WTC11 (cell line): ENCODE results near the gene JAML. TPM values are rescaled to one million over a fixed set of nuclear protein-coding genes. Genes with fewer than 3 reads are reported as not detected.

ENCODE experiments used
- ATAC-seq: fragments of 200-7000 bp; cut with Tn5 transposase; 2 replicates; pipeline ENCODE4 v1.10.0; 2021; ENCODE audit warnings: mild to moderate bottlenecking, moderate library complexity
- CTCF ChIA-PET: fragments of 300-600 bp; sonication (Branson Sonifier 250); formaldehyde crosslinking; loops from one replicate; lab custom pipeline; 2021; ENCODE audit warnings: antibody characterized with exemption; lab: Charles Lee
- POLR2A ChIA-PET: fragments of 350-600 bp; sonication (Branson Sonifier 250); formaldehyde crosslinking; loops from one replicate; lab custom pipeline; 2021; ENCODE audit warnings: antibody characterized with exemption; lab: Charles Lee
- DNase-seq: peaks from one replicate; pipeline ENCODE4 v3.0.0; 2021; ENCODE audit warnings: low spot score
- H3K27ac Mint-ChIP-seq: 2 replicates; pipeline ENCODE4 v1.8.0; 2021; ENCODE audit warnings: mixed read lengths
- H3K27me3 Mint-ChIP-seq: 2 replicates; pipeline ENCODE4 v1.8.0; 2021; ENCODE audit warnings: low read depth, mild to moderate bottlenecking, moderate library complexity, mixed read lengths
- H3K36me3 Mint-ChIP-seq: 2 replicates; pipeline ENCODE4 v1.8.0; 2021; ENCODE audit warnings: mixed read lengths
- H3K4me1 Mint-ChIP-seq: 2 replicates; pipeline ENCODE4 v1.8.0; 2022; ENCODE audit warnings: mixed read lengths
- H3K4me3 Mint-ChIP-seq: 2 replicates; pipeline ENCODE4 v1.8.0; 2021; ENCODE audit warnings: mild to moderate bottlenecking, moderate library complexity, mixed read lengths
- H3K9me3 Mint-ChIP-seq: 2 replicates; pipeline ENCODE4 v1.8.0; 2021; ENCODE audit warnings: mixed read lengths
- ATF2 ChIP-seq: sonication (generic); formaldehyde crosslinking; IDR thresholded peaks from 2 replicates; pipeline ENCODE4 v1.8.1; 2022; ENCODE audit warnings: low read depth, missing genetic modification reagents, borderline replicate concordance
- CREB1 ChIP-seq: sonication (generic); formaldehyde crosslinking; IDR thresholded peaks from 2 replicates; pipeline ENCODE4 v1.8.0; 2023; ENCODE audit warnings: mild to moderate bottlenecking, missing genetic modification reagents
- CREM ChIP-seq: sonication (generic); formaldehyde crosslinking; IDR thresholded peaks from 2 replicates; pipeline ENCODE4 v1.8.1; 2022; ENCODE audit warnings: mild to moderate bottlenecking, missing genetic modification reagents, moderate library complexity
- E2F4 ChIP-seq: sonication (generic); formaldehyde crosslinking; IDR thresholded peaks from 2 replicates; pipeline ENCODE4 v1.8.1; 2022; ENCODE audit warnings: low read depth, mild to moderate bottlenecking, moderate library complexity, missing genetic modification reagents, borderline replicate concordance
- EMX1 ChIP-seq: fragments of 250-450 bp; sonication (Bioruptor Pico); IDR thresholded peaks from 2 replicates; pipeline ENCODE4 v1.8.0; 2021; ENCODE audit warnings: mild to moderate bottlenecking
- FOXK1 ChIP-seq: sonication (generic); formaldehyde crosslinking; IDR thresholded peaks from 2 replicates; pipeline ENCODE4 v1.8.0; 2022; ENCODE audit warnings: mild to moderate bottlenecking, moderate library complexity, missing genetic modification reagents
- FOXP1 ChIP-seq: sonication (generic); formaldehyde crosslinking; IDR thresholded peaks from 2 replicates; pipeline ENCODE4 v1.8.0; 2022; ENCODE audit warnings: missing genetic modification reagents, mild to moderate bottlenecking, moderate library complexity, borderline replicate concordance
- HMGXB4 ChIP-seq: sonication (generic); formaldehyde crosslinking; IDR thresholded peaks from 2 replicates; pipeline ENCODE4 v1.8.1; 2023; ENCODE audit warnings: mild to moderate bottlenecking, moderate library complexity, missing genetic modification reagents
- IRF1 ChIP-seq: sonication (generic); formaldehyde crosslinking; IDR thresholded peaks from 2 replicates; pipeline ENCODE4 v1.8.0; 2023; ENCODE audit warnings: missing genetic modification reagents
- IRF2 ChIP-seq: sonication (generic); formaldehyde crosslinking; IDR thresholded peaks from 2 replicates; pipeline ENCODE4 v1.8.0; 2022; ENCODE audit warnings: low read depth, missing genetic modification reagents, borderline replicate concordance
- MXD4 ChIP-seq: fragments of 250-450 bp; sonication (Bioruptor Pico); IDR thresholded peaks from 2 replicates; pipeline ENCODE4 v1.8.0; 2021; ENCODE audit warnings: mild to moderate bottlenecking, moderate library complexity, borderline replicate concordance
- RELA ChIP-seq: sonication (generic); formaldehyde crosslinking; IDR thresholded peaks from 2 replicates; pipeline ENCODE4 v1.8.1; 2022; ENCODE audit warnings: missing genetic modification reagents, mild to moderate bottlenecking, borderline replicate concordance
- TEAD1 ChIP-seq: sonication (generic); formaldehyde crosslinking; IDR thresholded peaks from 2 replicates; pipeline ENCODE4 v1.8.0; 2022; ENCODE audit warnings: mild to moderate bottlenecking, missing genetic modification reagents
- TEAD4 ChIP-seq: sonication (generic); formaldehyde crosslinking; IDR thresholded peaks from 2 replicates; pipeline ENCODE4 v1.8.0; 2022; ENCODE audit warnings: mild to moderate bottlenecking, missing genetic modification reagents
- TP53 ChIP-seq: sonication (generic); formaldehyde crosslinking; IDR thresholded peaks from 2 replicates; pipeline ENCODE4 v1.8.1; 2023; ENCODE audit warnings: mild to moderate bottlenecking, missing genetic modification reagents
- USF2 ChIP-seq: sonication (generic); formaldehyde crosslinking; IDR thresholded peaks from 2 replicates; pipeline ENCODE4 v1.8.1; 2023; ENCODE audit warnings: mild to moderate bottlenecking, missing genetic modification reagents, moderate library complexity
- ZNF138 ChIP-seq: sonication (generic); formaldehyde crosslinking; conservative IDR thresholded peaks from 2 replicates; pipeline ENCODE4 v1.8.1; 2022; ENCODE audit warnings: mild to moderate bottlenecking, moderate library complexity, missing genetic modification reagents
- ZNF416 ChIP-seq: fragments of 250-450 bp; sonication (Bioruptor Pico); IDR thresholded peaks from 2 replicates; pipeline ENCODE4 v1.9.0; 2021; ENCODE audit warnings: mild to moderate bottlenecking, inconsistent platforms
- ZNF512 ChIP-seq: sonication (generic); formaldehyde crosslinking; IDR thresholded peaks from 2 replicates; pipeline ENCODE4 v1.8.1; 2022; ENCODE audit warnings: missing genetic modification reagents, borderline replicate concordance
- ZSCAN18 ChIP-seq: fragments of 250-450 bp; sonication (Bioruptor Pico); IDR thresholded peaks from 2 replicates; pipeline ENCODE4 v2.1.2; 2022; ENCODE audit warnings: mild to moderate bottlenecking, moderate library complexity
- total RNA-seq: library from RNA; stranded (reverse); gene quantifications from 3 replicates; pipeline ENCODE4 v1.2.3, GENCODE V29; 2021

The JAML gene
- total RNA-seq, 1 experiment from 2014 or later = 0.24 TPM

GRCh38 chr11:118243161-118243560 is 18.4 kb upstream of the JAML start (continued):
- no peak for TF ChIP-seq ZNF512 (CRISPR knock-in tag)
- no peak for TF ChIP-seq CREB1 (CRISPR knock-in tag)
- no peak for TF ChIP-seq RELA (CRISPR knock-in tag)
- TF ChIP-seq IRF1 = no peak
- TF ChIP-seq TEAD4 (CRISPR knock-in tag) = no peak
- TF ChIP-seq FOXP1 (CRISPR knock-in tag) = no peak
- TF ChIP-seq ZSCAN18 (CRISPR knock-in tag) = no peak

- Mint-ChIP-seq H3K9me3 (no peaks in the 10 kb centered on the region), H3K4me3 (no peak overlapping the region)
- TF ChIP-seq HMGXB4 (CRISPR knock-in tag) = no peak
- TF ChIP-seq EMX1 (CRISPR knock-in tag) = no peak
- TF ChIP-seq, all 79 proteins: peak for 0
- no peaks in the 10 kb centered on the region for H3K36me3 Mint-ChIP-seq
- no peak overlapping the region for H3K27ac Mint-ChIP-seq
- DNase-seq (no peak), ATAC-seq (no peak)
- ChIA-PET CTCF (interaction anchor here (0.5 to 1.0 kb wide), 2 partner anchors 43 to 192 kb away, joined by 3 to 7 read pairs; no protein-coding TSS in a partner anchor), POLR2A (no interaction called here)
- peaks cover 24% of the 10 kb centered on the region for H3K27me3 Mint-ChIP-seq
- H3K4me1 Mint-ChIP-seq = peaks cover 20% of the 10 kb centered on the region
Observed at GRCh38 chr11:118241764-118242098, 16.9 kb upstream of the JAML start.

- Mint-ChIP-seq H3K4me1 (peaks cover 20% of the 10 kb centered on the region), H3K4me3 (no peak overlapping the region), H3K36me3 (no peaks in the 10 kb centered on the region), H3K27ac (no peak overlapping the region), H3K9me3 (no peaks in the 10 kb centered on the region), H3K27me3 (peaks cover 21% of the 10 kb centered on the region)
- ATAC-seq (no peak), DNase-seq (no peak)
- CTCF ChIA-PET = interaction anchor here (0.5 to 1.7 kb wide), 3 partner anchors 43 to 192 kb away, joined by 3 to 7 read pairs (median 3); no protein-coding TSS in a partner anchor
- POLR2A ChIA-PET = no interaction called here
- TF ChIP-seq TP53 (CRISPR knock-in tag) = no peak
- TF ChIP-seq IRF2 = no peak
- TF ChIP-seq CREM (CRISPR knock-in tag) = no peak
- no peak for TF ChIP-seq ZNF138 (CRISPR knock-in tag)
- TF ChIP-seq TEAD1 = no peak
- no peak for TF ChIP-seq ZNF416 (CRISPR knock-in tag)
- TF ChIP-seq FOXK1 (CRISPR knock-in tag) = no peak
- TF ChIP-seq MXD4 = no peak
- no peak for TF ChIP-seq USF2 (CRISPR knock-in tag)
- no peak for TF ChIP-seq ATF2
- no peak for TF ChIP-seq ZSCAN18 (CRISPR knock-in tag)
- no peak for TF ChIP-seq E2F4 (CRISPR knock-in tag)
Observed at GRCh38 chr11:118240999-118241763, 16.4 kb upstream of the JAML start.
